ENCODE measurements around the gene MX2.

DNA sequence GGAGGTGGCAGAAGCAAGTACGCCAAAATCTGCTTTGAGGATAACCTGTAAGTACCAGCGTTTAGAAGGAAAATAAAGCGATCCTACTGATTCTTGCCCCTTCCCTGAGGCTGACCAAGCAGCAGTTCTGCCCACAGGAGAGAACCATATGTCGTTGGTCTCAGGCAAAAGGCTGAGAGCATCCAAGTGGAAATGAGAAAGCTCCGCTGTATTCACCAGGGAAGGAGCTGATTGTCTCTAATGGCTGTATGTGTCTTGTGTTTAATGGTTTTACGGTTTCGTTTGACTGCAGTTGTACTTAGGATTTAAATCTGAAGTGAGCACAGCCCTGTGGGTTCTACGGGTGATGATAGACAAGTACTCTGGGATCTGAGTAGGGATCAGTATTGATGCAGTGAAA is 23.4 kb upstream of the MX2 start:
- no peak for TF ChIP-seq POLR2AphosphoS5 (IDR thresholded peaks at IDR 0.05; ENCODE audit: low read length)
- no peak for TF ChIP-seq JUND (IDR thresholded peaks at IDR 0.05; ENCODE audit: low read depth, low read length)
- no peak for TF ChIP-seq CHD2 (IDR thresholded peaks at IDR 0.05; ENCODE audit: borderline replicate concordance, low read depth, low read length)
- TF ChIP-seq, protein P1, sequence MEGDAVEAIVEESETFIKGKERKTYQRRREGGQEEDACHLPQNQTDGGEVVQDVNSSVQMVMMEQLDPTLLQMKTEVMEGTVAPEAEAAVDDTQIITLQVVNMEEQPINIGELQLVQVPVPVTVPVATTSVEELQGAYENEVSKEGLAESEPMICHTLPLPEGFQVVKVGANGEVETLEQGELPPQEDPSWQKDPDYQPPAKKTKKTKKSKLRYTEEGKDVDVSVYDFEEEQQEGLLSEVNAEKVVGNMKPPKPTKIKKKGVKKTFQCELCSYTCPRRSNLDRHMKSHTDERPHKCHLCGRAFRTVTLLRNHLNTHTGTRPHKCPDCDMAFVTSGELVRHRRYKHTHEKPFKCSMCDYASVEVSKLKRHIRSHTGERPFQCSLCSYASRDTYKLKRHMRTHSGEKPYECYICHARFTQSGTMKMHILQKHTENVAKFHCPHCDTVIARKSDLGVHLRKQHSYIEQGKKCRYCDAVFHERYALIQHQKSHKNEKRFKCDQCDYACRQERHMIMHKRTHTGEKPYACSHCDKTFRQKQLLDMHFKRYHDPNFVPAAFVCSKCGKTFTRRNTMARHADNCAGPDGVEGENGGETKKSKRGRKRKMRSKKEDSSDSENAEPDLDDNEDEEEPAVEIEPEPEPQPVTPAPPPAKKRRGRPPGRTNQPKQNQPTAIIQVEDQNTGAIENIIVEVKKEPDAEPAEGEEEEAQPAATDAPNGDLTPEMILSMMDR (IDR thresholded peaks at IDR 0.05 in 2 of 3, conservative IDR thresholded peaks at IDR 0.05 in 1 of 3; ENCODE audit: control insufficient read depth in 2 of 3, extremely low read depth in 1 of 3, insufficient read depth in 1 of 3, low read depth in 3 of 3, low read length in 3 of 3), result no peak
- no peak for TF ChIP-seq RAD21 (IDR thresholded peaks at IDR 0.05; ENCODE audit: insufficient read depth, low read depth, low read length)

Measured in GM12878 (cell line).